AG20443 (cell line): ENCODE data around the gene CDX1.
"Not testable (repeated sequence)": the region's sequence is repeated elsewhere in the genome, so short reads cannot be mapped to it uniquely, and the experiment has no call there.

Experiments used
- DNase-seq: peaks from one replicate; pipeline ENCODE4 v3.0.0; 2012; ENCODE audit warnings: low spot score, mixed read lengths

CDX1 gene

DNA sequence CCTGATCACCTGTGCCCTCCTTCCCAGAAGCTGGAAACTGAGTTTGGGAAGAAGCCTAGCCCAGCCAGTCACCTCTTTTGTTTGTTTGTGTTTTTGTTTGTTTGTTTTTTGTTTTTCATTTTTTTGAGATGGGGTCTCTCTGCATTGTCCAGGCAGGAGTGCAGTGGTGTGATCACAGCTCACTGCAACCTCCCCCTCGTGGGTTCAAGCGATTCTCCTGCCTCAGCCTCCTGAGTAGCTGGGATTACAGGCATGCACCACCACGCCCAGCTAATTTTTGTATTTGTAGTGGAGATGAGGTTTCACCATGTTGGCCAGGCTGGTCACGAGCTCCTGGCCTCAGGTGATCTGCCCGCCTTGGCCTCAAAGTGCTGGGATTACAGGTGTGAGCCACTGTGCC is 67.1 kb downstream of the CDX1 start:
- DNase-seq = not testable (repeated sequence)
